Dedifferentiated amniotic fluid mesenchymal stem cell (primary cell): ENCODE measurements around the gene DCBLD2.

Experiments used
- DNase-seq: peaks from one replicate; pipeline ENCODE4 v3.0.0-alpha.2; 2016; ENCODE audit errors: extremely low spot score

The DCBLD2 gene

DNA sequence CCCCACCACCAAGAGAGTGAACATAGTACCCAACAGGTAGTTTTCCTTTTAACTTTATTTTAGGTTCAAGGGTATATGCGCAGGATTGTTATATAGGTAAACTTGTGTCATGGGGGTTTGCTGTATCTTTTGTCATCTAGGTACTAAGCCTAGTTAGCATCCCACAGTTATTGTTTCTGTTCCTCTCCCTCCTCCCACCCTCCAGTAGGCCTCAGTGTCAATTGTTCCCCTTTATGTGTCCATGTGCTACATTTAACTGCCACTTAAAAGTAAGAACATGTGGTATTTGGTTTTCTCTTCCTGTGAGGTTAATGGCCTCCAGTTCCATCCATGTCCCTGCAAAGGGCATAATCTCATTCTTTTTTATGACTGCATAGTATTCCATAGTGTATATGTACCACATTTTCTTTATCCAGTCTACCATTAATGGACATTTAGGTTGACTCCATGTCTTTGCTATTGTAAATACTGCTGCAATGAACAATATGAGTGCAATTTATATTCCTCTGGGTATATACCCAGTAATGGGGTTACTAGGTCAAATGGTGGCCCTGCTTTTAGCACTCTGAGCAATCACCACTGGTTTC is 72.2 kb downstream of the DCBLD2 start:
- DNase-seq, result no peak

- no peak for DNase-seq
These were observed 74.1 kb downstream of the DCBLD2 start for GRCh38 chr3:98827221-98827920.

DNA sequence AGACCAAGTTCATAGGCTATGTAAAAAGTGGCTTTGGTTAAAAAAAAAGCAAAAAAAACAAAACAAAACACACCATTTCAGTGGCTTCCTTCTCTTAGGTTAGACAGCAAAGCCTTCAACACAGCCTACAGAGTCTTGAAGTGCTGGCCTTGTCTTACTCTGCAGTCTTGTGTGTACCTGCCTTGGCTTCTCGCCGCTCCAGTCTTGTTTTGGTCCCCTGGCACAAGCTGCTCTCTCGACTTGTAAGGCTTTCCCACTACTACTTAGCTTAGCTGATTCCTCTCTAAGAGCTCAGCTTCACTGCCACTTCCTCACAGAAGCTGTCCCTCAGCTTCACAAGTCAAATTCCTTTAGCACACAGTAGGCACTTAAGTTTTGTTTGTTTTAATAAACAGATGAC is 75.4 kb downstream of the DCBLD2 start:
- no peak for DNase-seq

DNA sequence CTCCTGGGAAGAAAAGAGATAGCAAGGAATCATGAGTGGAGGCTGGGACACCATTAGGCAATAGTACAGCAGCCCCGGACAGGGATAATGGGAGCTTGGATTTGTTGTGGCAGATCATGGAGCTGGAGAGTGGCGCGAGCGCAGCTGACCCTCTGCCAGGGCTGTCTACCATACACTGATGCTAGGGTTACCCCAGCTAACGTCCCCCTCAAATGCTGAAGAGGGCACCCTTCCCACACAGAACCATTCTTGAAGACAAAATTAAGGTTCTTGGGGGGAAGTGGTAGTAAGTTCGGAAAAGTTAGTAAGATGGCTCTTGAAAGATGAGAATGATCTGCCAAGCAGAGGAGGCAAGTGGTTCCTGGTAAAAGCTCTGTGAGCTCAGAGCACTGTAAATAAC is 77.2 kb downstream of the DCBLD2 start:
- DNase-seq, result no peak

- no peak for DNase-seq
These were observed 77.7 kb downstream of the DCBLD2 start for GRCh38 chr3:98823791-98824190.

- DNase-seq, result no peak
These were observed 80.4 kb downstream of the DCBLD2 start for GRCh38 chr3:98821063-98821462.

DNA sequence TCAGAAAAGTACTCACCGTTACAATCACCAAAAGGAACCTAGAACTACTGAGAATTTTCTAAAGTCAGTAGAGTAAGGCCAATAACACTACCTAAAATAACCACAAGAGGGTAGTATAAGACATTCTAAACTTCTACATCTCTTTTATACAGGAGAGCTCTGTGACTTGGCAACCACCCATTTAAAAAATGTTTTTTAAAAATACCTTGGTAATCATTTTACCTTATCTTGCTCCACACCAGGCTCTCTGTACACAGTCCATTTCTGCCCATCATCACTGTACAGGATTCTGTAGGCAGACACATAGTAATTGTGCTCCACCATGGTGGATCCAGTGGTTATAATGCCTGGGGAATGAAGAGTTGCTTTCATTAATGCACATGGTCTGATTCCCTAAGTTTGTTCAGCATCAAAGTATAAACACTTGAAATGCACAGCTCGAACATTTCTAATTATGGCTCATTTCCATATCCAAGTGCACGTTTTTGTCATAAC is 83.9 kb downstream of the DCBLD2 start:
- peak; percentile 82 for DNase-seq

DNA sequence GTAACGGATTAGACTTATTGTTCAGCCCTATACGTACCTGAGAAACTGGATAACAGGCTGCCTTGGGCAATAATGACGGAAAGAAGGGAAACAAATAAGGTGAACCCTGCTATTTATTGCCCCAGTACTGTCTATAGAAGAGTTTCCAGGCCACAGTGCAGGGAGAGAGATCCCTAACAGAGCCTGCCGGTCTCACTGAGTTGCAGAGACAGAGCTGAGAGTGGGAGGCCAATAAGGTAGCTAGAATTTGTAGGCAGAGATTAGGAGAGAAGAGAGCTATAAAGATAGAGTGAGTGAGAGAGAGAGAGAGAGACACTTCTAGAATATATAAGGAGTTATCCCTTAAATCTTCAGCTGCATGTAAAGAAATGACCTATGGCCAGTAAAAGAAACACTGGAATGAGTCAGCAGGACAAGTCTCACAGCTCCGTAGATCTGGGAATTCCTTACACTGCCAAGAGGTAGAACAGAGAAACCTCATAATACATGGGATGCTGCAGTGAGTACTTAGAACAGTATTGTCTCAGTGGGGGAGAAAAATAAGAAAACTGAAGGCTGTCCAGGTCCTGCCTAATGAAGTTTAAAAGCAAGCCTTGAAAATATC is 86.6 kb downstream of the DCBLD2 start:
- peak; percentile 35 for DNase-seq

DNA sequence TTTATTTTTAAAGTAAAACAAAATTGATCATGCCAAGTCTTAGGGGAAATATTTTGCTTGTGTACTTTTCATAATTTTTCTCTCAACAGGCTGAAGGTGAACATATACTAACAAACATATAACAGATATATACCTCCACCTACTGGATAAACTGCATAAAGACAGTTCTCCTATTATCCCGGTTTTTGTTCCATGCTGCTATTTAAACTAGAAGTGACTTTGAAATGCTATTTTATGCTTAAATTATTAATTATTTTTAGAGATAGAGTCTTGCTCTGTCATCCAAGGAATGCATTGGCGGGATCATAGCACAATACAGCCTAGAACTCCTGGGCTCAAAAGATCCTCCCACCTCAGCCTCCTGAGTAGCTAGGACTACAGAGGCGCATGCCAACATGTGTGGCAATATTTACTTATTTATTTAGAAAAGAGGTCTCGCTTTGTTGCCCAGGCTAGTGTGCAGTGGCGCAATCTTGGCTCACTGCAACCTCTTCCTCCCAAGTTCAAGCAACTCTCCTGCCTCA is 88.6 kb downstream of the DCBLD2 start:
- peak; percentile 24 for DNase-seq

- no peak for DNase-seq
These were observed 90.4 kb downstream of the DCBLD2 start for GRCh38 chr3:98811048-98811447.

DNA sequence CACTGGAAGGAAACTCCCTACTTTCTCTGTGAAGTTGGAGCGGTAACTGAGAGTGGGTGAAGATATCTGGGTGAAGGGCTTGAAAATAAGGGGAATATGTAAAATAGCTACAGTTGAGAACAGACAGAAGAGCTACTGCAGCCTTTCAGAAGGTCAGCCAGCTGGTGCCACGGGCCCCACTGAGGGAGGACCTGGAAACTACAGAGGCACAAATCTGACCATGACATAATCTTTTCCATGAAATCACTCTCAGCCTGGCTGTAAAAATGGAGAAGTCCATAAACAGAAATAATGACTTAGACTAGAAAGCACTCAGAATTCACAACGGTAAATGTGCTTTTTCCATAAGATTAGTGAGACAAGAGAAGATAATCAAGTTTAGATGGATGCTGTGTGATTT is 91.9 kb downstream of the DCBLD2 start:
- no peak for DNase-seq

DNA sequence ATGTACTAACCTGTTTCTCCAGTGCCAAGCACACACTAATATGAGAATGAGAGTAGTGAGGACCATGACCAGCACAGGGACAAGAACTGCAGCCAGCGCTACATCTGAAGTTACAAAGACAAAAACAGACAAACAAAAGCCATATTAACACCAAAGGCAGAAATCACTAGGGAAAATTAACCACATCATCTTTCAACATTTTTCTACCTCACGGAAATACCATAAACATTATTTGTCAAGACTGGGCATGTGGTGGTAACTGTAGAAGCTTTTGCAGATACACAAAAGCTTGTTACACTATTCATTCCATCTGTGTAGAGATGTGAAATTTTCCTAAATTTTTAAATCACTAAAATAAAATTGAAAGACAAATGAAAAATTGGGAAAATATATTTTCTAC is 93.4 kb downstream of the DCBLD2 start:
- DNase-seq, result no peak

GRCh38 chr3:98807561-98807960 is 93.9 kb downstream of the DCBLD2 start:
- no peak for DNase-seq

- no peak for DNase-seq
These were observed 94.5 kb downstream of the DCBLD2 start for GRCh38 chr3:98807011-98807410.

- DNase-seq, result no peak
These were observed 95.0 kb downstream of the DCBLD2 start for GRCh38 chr3:98806521-98806920.

DNA sequence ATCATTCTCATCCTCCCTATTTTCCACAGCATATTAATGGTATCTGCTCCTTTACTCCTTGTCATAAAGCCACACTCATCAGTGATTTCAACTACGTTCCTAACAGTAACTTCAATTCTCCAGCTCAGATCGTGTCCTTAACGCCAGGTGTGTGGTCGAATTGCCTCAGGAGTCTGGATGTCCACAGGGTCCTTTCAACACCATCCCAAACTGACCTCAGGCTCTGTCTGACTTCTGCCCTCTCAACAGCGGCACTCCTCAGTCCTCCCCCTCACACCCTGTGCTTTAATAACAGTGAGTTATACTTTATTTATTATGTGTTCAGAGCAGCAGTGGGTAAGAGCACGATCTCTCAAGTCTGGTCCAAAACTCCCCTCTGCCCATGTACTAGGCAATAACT is 95.9 kb downstream of the DCBLD2 start:
- no peak for DNase-seq

- DNase-seq, result no peak
These were observed 100.3 kb downstream of the DCBLD2 start for GRCh38 chr3:98801043-98801747.

GRCh38 chr3:98800401-98800800 is 101.1 kb downstream of the DCBLD2 start:
- no peak for DNase-seq

GRCh38 chr3:98799479-98799878 is 102.0 kb downstream of the DCBLD2 start:
- no peak for DNase-seq

DNA sequence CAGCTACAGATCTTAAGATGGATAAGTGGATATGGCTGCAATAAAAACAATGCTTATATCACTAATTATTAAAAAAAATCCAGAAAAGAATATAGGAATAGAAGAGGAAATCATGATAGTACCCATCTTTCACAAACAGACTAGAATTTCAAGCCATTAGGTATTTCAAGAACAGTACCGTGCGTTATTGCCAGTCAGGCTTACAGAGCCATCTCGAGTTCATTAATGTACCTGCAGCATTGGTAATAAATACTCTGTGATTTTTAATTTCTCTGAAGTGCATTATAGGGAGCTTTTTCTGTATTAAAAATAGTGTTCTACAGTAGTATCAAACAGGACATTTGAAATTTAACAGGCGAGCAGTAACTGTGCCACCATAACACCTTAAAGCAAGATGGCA is 102.7 kb downstream of the DCBLD2 start:
- DNase-seq, result no peak

- no peak for DNase-seq
These were observed 103.6 kb downstream of the DCBLD2 start for GRCh38 chr3:98797905-98798304.

DNA sequence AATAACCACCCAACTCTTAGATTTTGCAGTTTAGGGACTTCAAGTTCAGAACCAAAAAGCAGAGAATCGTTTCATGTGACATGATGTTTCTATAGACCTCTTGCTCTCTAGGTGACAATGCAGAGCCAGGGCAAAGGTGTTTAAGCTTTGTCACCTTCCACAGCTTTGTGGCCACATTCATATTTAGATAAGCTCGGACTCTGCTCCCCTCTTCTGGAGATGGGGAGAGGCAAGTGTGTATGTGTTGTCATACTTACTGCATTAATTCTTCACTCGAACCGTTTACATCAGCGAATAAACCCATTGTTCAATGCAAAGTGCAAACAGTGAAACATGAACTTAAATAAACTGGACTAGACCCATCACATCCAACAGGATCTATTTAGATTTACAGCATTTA is 105.2 kb downstream of the DCBLD2 start:
- DNase-seq, result no peak
